Measurements from ENCODE around the gene LRRC71.

DNA sequence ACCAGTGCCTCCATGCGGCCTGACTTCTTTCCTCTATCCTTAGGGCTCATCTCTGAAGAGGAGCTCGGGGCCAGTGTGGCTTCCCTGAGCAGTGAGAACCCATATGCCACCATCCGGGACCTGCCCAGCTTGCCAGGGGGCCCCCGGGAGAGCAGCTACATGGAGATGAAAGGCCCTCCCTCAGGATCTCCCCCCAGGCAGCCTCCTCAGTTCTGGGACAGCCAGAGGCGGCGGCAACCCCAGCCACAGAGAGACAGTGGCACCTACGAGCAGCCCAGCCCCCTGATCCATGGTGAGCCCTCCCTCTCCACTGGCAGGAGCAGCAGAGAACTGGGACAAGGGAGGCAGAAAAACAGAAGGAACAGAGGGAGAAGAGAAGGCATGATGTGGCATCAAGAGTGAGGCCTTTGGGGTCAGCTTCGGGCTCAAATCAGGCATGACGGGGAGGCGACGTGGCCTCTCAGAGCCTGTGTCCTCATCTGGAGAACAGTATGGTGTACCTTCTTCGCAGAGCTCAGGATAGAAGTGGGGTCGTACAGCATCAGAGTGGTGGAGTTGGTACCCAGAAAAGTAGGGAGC lies 6.5 kb upstream of the LRRC71 start:
- TF ChIP-seq EZH2 (IDR thresholded peaks at IDR 0.05; ENCODE audit: insufficient read depth, poor library complexity, severe bottlenecking) (no peak), EZH2phosphoT487 (IDR thresholded peaks at IDR 0.05; ENCODE audit: insufficient read depth, low read depth) (no peak)
